HG03095 (cell line): Measurements from ENCODE around the gene LRRC27.
A peak's percentile ranks its signal among the peaks of the same experiment; 100 is the strongest.
"Not testable (repeated sequence)": the region's sequence is repeated elsewhere in the genome, so short reads cannot be mapped to it uniquely, and the experiment has no call there.

Experiments
- ATAC-seq: cut with Tn5 transposase; IDR thresholded peaks from one replicate; pipeline ENCODE4 v1.9.1; 2021; ENCODE audit warnings: moderate library complexity; ENCODE audit not compliant: unreplicated experiment

Gene LRRC27

GRCh38 chr10:132331601-132332432, at the start of gene LRRC27:
Gene LRRC27 (plus strand): TSS chr10:132332193. CDS start chr10:132333525, 1,332 bp downstream.
- peak; percentile 64 for ATAC-seq

- no peak for ATAC-seq
Observed at GRCh38 chr10:132282667-132283603, 49.1 kb upstream of the LRRC27 start.

- no peak for ATAC-seq
Observed at GRCh38 chr10:132283604-132284382, 48.2 kb upstream of the LRRC27 start.

- ATAC-seq = no peak
Observed at GRCh38 chr10:132289439-132289838, 42.6 kb upstream of the LRRC27 start.

GRCh38 chr10:132290631-132291030, 41.4 kb upstream of the LRRC27 start:
- ATAC-seq = no peak

- ATAC-seq = no peak
Observed at GRCh38 chr10:132291826-132292225, 40.2 kb upstream of the LRRC27 start.

GRCh38 chr10:132292287-132293200, 39.4 kb upstream of the LRRC27 start:
- ATAC-seq = no peak

GRCh38 chr10:132293201-132293812, 38.7 kb upstream of the LRRC27 start:
- no peak for ATAC-seq

- no peak for ATAC-seq
Observed at GRCh38 chr10:132293813-132294520, 38.0 kb upstream of the LRRC27 start.

GRCh38 chr10:132294561-132295318, 37.3 kb upstream of the LRRC27 start:
- ATAC-seq = no peak

GRCh38 chr10:132295481-132295880, 36.5 kb upstream of the LRRC27 start:
- not testable (repeated sequence) for ATAC-seq

- ATAC-seq = no peak
Observed at GRCh38 chr10:132296666-132297443, 35.1 kb upstream of the LRRC27 start.

GRCh38 chr10:132297526-132297925, 34.5 kb upstream of the LRRC27 start:
- no peak for ATAC-seq

- no peak for ATAC-seq
Observed at GRCh38 chr10:132298038-132298881, 33.7 kb upstream of the LRRC27 start.

GRCh38 chr10:132299371-132300336, 32.3 kb upstream of the LRRC27 start:
- no peak for ATAC-seq
